OCI-LY3 (cell line): ENCODE data around the gene C17orf100.

Experiments
- EZH2phosphoT487 ChIP-seq: fragments of 200-600 bp; shearing (Covaris generic); IDR thresholded peaks from 2 replicates; pipeline ENCODE4 v1.6.1; 2018; ENCODE audit warnings: antibody characterized with exemption, mixed run types, low read depth
- TF ChIP-seq, protein P1 (sequence below): fragments of 200-600, 300-600 bp; sonication (generic); IDR thresholded peaks from 2 replicates; pipeline ENCODE4 v1.5.1; 2014; ENCODE audit warnings: antibody characterized with exemption, low read length, low read depth

- TF ChIP-seq, protein P1, sequence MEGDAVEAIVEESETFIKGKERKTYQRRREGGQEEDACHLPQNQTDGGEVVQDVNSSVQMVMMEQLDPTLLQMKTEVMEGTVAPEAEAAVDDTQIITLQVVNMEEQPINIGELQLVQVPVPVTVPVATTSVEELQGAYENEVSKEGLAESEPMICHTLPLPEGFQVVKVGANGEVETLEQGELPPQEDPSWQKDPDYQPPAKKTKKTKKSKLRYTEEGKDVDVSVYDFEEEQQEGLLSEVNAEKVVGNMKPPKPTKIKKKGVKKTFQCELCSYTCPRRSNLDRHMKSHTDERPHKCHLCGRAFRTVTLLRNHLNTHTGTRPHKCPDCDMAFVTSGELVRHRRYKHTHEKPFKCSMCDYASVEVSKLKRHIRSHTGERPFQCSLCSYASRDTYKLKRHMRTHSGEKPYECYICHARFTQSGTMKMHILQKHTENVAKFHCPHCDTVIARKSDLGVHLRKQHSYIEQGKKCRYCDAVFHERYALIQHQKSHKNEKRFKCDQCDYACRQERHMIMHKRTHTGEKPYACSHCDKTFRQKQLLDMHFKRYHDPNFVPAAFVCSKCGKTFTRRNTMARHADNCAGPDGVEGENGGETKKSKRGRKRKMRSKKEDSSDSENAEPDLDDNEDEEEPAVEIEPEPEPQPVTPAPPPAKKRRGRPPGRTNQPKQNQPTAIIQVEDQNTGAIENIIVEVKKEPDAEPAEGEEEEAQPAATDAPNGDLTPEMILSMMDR, result no peak
- TF ChIP-seq EZH2phosphoT487, result no peak
These were observed 26.4 kb downstream of the C17orf100 start for GRCh38 chr17:6677946-6678345.
